ENCODE results near the gene ASB15.

Gene ASB15

GRCh38 chr7:123653162-123653561, 51.5 kb downstream of the ASB15 start:
- ATAC-seq (ENCODE audit: insufficient read depth, low read depth): no peak
- Histone ChIP-seq H4K20me1 (ENCODE audit: insufficient read depth, low read length) (no peaks in the 10 kb centered on the region), H3K4me1 (ENCODE audit: insufficient read depth, low read length) (no peaks in the 10 kb centered on the region), H3K4me2 (ENCODE audit: insufficient read depth, low read length) (no peak overlapping the region), H3K27me3 (ENCODE audit: insufficient read depth, low read length, poor library complexity) (peaks cover 8% of the 10 kb centered on the region), H2AFZ (ENCODE audit: low read depth, low read length) (no peak overlapping the region), H3K9me3 (ENCODE audit: insufficient read depth, low read length, severe bottlenecking) (no peaks in the 10 kb centered on the region), H3K9ac (ENCODE audit: low read depth, low read length) (no peak overlapping the region), H3K36me3 (ENCODE audit: insufficient read depth, low read length) (no peaks in the 10 kb centered on the region), H3K4me3 (ENCODE audit: low read depth in 1 of 2, low read length in 2 of 2) (no peak overlapping the region), H3K79me2 (ENCODE audit: insufficient read depth, low read length) (no peaks in the 10 kb centered on the region), H3K27ac (ENCODE audit: low read length) (no peak overlapping the region)
- no peak for DNase-seq
- no peak for TF ChIP-seq CTCF (IDR thresholded peaks at IDR 0.05; ENCODE audit: borderline replicate concordance, extremely low read depth, low read length, poor library complexity, severe bottlenecking)
- no peak for TF ChIP-seq EZH2 (IDR thresholded peaks at IDR 0.05; ENCODE audit: borderline replicate concordance, low read depth, low read length, severe bottlenecking)

GRCh38 chr7:123655614-123656013, 54.0 kb downstream of the ASB15 start, which contains the start of gene LMOD2:
Gene LMOD2 (plus strand): TSS chr7:123655866. CDS start chr7:123655964, 98 bp downstream.
- H3K4me1 ChIP-seq (ENCODE audit: insufficient read depth, low read length): no peaks in the 10 kb centered on the region
- no peak for TF ChIP-seq CTCF (IDR thresholded peaks at IDR 0.05; ENCODE audit: borderline replicate concordance, extremely low read depth, low read length, poor library complexity, severe bottlenecking)
- no peak for TF ChIP-seq EZH2 (IDR thresholded peaks at IDR 0.05; ENCODE audit: borderline replicate concordance, low read depth, low read length, severe bottlenecking)
- ATAC-seq (ENCODE audit: insufficient read depth, low read depth): no peak

GRCh38 chr7:123656544-123657303, 55.1 kb downstream of the ASB15 start:
- H3K27me3 ChIP-seq (ENCODE audit: insufficient read depth, low read length, poor library complexity): peaks cover 3% of the 10 kb centered on the region
- ATAC-seq (ENCODE audit: insufficient read depth, low read depth) (no peak), DNase-seq (no peak)
- H2AFZ ChIP-seq (ENCODE audit: low read depth, low read length): no peak overlapping the region
- H3K27ac ChIP-seq (ENCODE audit: low read length): no peak overlapping the region
- no peak overlapping the region for H3K4me2 ChIP-seq (ENCODE audit: insufficient read depth, low read length)
- no peaks in the 10 kb centered on the region for H3K79me2 ChIP-seq (ENCODE audit: insufficient read depth, low read length)
- no peak overlapping the region for H3K4me3 ChIP-seq (ENCODE audit: low read depth in 1 of 2, low read length in 2 of 2)
- no peaks in the 10 kb centered on the region for H3K36me3 ChIP-seq (ENCODE audit: insufficient read depth, low read length)
- no peaks in the 10 kb centered on the region for H4K20me1 ChIP-seq (ENCODE audit: insufficient read depth, low read length)
- no peak overlapping the region for H3K9ac ChIP-seq (ENCODE audit: low read depth, low read length)
- no peaks in the 10 kb centered on the region for H3K4me1 ChIP-seq (ENCODE audit: insufficient read depth, low read length)
- TF ChIP-seq EZH2 (IDR thresholded peaks at IDR 0.05; ENCODE audit: borderline replicate concordance, low read depth, low read length, severe bottlenecking) (no peak), CTCF (IDR thresholded peaks at IDR 0.05; ENCODE audit: borderline replicate concordance, extremely low read depth, low read length, poor library complexity, severe bottlenecking) (no peak)
- H3K9me3 ChIP-seq (ENCODE audit: insufficient read depth, low read length, severe bottlenecking): no peaks in the 10 kb centered on the region

More at GRCh38 chr7:123655614-123656013, 54.0 kb downstream of the ASB15 start, which contains the start of gene LMOD2:
- Histone ChIP-seq H3K4me3 (ENCODE audit: low read depth in 1 of 2, low read length in 2 of 2) (no peak within 1 kb of the TSS), H3K4me2 (ENCODE audit: insufficient read depth, low read length) (no peak within 1 kb of the TSS), H4K20me1 (ENCODE audit: insufficient read depth, low read length) (no peaks in the 10 kb centered on the region), H3K79me2 (ENCODE audit: insufficient read depth, low read length) (no peaks in the 10 kb centered on the region), H3K36me3 (ENCODE audit: insufficient read depth, low read length) (no peaks in the 10 kb centered on the region), H3K27ac (ENCODE audit: low read length) (no peak within 1 kb of the TSS), H3K9ac (ENCODE audit: low read depth, low read length) (no peak within 1 kb of the TSS), H2AFZ (ENCODE audit: low read depth, low read length) (no peak within 1 kb of the TSS), H3K9me3 (ENCODE audit: insufficient read depth, low read length, severe bottlenecking) (no peaks in the 10 kb centered on the region), H3K27me3 (ENCODE audit: insufficient read depth, low read length, poor library complexity) (peaks cover 3% of the 10 kb centered on the region)
- DNase-seq: no peak
